ENCODE results near the gene RIMBP2. TPM values are rescaled to one million over a fixed set of nuclear protein-coding genes. Genes with fewer than 3 reads are reported as not detected.

RIMBP2 gene
- total and polyA plus RNA-seq, 11 donors = 2.1 TPM; not detected in 10

- H3K27ac ChIP-seq = no peak overlapping the region
- no peaks in the 10 kb centered on the region for H3K36me3 ChIP-seq
- H3K9me3 ChIP-seq = no peaks in the 10 kb centered on the region
- DNase-seq = no peak
- no peak for TF ChIP-seq POLR2A (IDR thresholded peaks at IDR 0.05)
- TF ChIP-seq CTCF (IDR thresholded peaks at IDR 0.05) = no peak
- no peak overlapping the region for H3K4me3 ChIP-seq
- no peaks in the 10 kb centered on the region for H3K4me1 ChIP-seq
- H3K27me3 ChIP-seq = no peaks in the 10 kb centered on the region
- no peak for ATAC-seq
- intact Hi-C loops (cut with DNase I) = no loop called here
- 70 to 91% (median 90%) methylated on average over 3 to 4 of the region's 4 CpGs for WGBS, 4 donors
These were observed 132.3 kb downstream of the RIMBP2 start for GRCh38 chr12:130583800-130584199.

GRCh38 chr12:130583317-130583716 lies 132.8 kb downstream of the RIMBP2 start:
- H3K9me3 ChIP-seq = no peaks in the 10 kb centered on the region
- H3K27me3 ChIP-seq = no peaks in the 10 kb centered on the region
- DNase-seq (no peak), ATAC-seq (no peak)
- H3K36me3 ChIP-seq = no peaks in the 10 kb centered on the region
- H3K4me1 ChIP-seq = no peaks in the 10 kb centered on the region
- no peak overlapping the region for H3K4me3 ChIP-seq
- intact Hi-C loops (cut with DNase I) = no loop called here
- 75 to 80% (median 77%) methylated on average over 5 of the region's 5 CpGs for WGBS, 4 donors
- TF ChIP-seq POLR2A (IDR thresholded peaks at IDR 0.05) = no peak
- no peak for TF ChIP-seq CTCF (IDR thresholded peaks at IDR 0.05)
- H3K27ac ChIP-seq = no peak overlapping the region

GRCh38 chr12:130582286-130582685 lies 133.8 kb downstream of the RIMBP2 start:
- DNase-seq = no peak
- H3K4me1 ChIP-seq = no peaks in the 10 kb centered on the region
- H3K9me3 ChIP-seq = no peaks in the 10 kb centered on the region
- no peak overlapping the region for H3K27ac ChIP-seq
- no peak for TF ChIP-seq CTCF (IDR thresholded peaks at IDR 0.05)
- no peak for TF ChIP-seq POLR2A (IDR thresholded peaks at IDR 0.05)
- no peak overlapping the region for H3K4me3 ChIP-seq
- no peak for ATAC-seq
- 83 to 89% (median 87%) methylated on average over 5 to 6 of the region's 6 CpGs for WGBS, 4 donors
- intact Hi-C loops (cut with DNase I) = no loop called here
- no peaks in the 10 kb centered on the region for H3K36me3 ChIP-seq
- H3K27me3 ChIP-seq = no peaks in the 10 kb centered on the region

GRCh38 chr12:130581782-130582181 lies 134.3 kb downstream of the RIMBP2 start:
- no peak overlapping the region for H3K27ac ChIP-seq
- no peaks in the 10 kb centered on the region for H3K27me3 ChIP-seq
- no peak overlapping the region for H3K4me3 ChIP-seq
- intact Hi-C loops (cut with DNase I) = no loop called here
- no peaks in the 10 kb centered on the region for H3K36me3 ChIP-seq
- ATAC-seq = no peak
- WGBS, 4 donors = 62 to 63% (median 62%) methylated on average over 5 of the region's 5 CpGs
- no peaks in the 10 kb centered on the region for H3K9me3 ChIP-seq
- no peaks in the 10 kb centered on the region for H3K4me1 ChIP-seq
- no peak for DNase-seq
- TF ChIP-seq POLR2A (IDR thresholded peaks at IDR 0.05) (no peak), CTCF (IDR thresholded peaks at IDR 0.05) (no peak)
